GM12872 (cell line): ENCODE results near the gene KRT86.

ENCODE experiments used
- TF ChIP-seq, protein P1 (sequence below): IDR thresholded peaks from 3 replicates; pipeline ENCODE4 v1.5.1; 2011; ENCODE audit warnings: low read depth, mild to moderate bottlenecking, low read length, moderate library complexity; ENCODE audit not compliant: insufficient read depth

KRT86 gene

DNA sequence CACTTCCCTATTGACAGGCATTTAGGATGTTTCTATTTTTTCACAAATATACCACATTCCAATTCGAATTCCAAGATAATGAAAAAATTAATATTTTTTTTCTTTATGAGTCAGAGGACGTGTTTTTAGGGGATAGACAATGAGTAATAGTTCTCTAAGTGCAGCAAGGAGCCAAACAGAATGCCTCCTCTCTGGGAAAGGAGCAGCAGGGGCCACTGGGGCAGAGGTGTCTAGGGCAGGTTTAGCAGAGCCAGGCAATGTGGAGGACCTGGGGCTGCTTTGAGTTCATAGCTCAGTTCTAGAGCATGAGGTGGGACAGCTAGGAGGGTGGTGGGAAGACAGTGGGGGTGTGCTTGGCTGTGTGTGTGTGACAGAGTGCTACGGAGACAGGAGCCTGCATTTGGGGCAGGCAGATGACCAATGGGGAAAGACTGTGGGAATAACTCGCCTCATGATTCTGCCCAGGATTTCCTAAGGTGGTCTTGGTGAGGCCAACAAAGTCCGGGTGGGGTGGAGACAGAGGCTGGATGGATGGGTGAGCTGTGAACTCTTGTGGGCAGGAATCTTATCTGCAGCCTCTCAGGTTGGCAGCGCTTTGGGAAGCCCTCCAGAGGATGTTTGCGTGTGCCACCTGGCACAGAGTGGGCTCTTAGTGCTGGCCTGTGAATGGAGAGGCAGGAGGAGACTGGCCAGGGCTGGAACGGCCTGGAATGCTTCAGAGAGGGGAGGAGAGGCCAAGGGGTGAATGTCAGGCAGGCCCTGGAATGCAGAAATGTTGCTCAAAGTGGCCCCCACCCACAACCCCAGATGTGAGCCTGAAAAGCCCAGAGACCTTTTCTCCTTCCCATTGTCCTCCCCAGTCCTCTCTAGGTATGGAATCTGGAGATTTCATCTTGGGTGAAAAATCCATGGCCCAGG lies 43.8 kb upstream of the KRT86 start:
- TF ChIP-seq, protein P1, sequence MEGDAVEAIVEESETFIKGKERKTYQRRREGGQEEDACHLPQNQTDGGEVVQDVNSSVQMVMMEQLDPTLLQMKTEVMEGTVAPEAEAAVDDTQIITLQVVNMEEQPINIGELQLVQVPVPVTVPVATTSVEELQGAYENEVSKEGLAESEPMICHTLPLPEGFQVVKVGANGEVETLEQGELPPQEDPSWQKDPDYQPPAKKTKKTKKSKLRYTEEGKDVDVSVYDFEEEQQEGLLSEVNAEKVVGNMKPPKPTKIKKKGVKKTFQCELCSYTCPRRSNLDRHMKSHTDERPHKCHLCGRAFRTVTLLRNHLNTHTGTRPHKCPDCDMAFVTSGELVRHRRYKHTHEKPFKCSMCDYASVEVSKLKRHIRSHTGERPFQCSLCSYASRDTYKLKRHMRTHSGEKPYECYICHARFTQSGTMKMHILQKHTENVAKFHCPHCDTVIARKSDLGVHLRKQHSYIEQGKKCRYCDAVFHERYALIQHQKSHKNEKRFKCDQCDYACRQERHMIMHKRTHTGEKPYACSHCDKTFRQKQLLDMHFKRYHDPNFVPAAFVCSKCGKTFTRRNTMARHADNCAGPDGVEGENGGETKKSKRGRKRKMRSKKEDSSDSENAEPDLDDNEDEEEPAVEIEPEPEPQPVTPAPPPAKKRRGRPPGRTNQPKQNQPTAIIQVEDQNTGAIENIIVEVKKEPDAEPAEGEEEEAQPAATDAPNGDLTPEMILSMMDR: no peak

DNA sequence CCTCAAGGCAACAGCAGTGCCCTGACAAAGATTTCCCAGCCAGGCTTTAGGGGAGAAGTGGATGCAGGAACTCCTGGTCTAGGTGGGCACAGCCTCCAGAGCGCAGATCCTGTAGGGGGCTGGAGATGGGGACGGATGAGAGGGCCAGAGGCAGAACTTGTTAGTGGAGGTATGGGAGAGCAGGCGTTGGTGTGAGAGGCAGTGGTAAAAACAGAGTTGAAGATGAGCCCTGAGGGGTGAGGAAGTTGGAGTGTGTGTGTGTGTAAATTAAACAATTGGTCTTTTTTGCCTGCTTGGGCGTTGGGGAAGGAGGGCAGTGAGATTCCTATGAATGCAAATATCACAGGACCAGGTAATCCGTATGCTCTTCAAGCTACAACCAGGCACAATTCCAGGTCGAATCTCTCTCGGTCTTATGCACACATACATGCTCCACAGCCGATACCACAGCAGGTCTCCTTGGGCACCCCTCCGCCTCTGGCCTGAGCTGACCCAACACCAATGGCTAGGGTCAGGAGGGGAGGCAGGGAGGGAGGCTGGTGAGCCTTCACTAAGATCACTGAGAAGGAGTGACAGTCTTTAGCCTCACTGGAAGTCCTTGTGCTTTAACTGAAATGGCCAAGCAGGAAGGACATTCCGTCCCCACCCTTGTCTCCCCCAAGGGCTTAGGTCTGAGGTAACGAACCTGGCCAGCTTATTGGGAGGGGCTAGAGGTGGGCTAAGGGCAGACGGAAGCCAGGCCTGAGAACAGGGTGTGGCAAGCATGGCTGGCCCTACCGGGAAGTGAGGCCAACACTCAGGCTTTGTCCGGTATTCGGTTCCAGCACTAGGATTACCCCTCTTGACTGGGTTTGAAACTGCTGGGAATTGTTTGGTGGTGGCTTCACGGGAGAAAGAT lies 42.9 kb upstream of the KRT86 start:
- TF ChIP-seq, protein P1: no peak

DNA sequence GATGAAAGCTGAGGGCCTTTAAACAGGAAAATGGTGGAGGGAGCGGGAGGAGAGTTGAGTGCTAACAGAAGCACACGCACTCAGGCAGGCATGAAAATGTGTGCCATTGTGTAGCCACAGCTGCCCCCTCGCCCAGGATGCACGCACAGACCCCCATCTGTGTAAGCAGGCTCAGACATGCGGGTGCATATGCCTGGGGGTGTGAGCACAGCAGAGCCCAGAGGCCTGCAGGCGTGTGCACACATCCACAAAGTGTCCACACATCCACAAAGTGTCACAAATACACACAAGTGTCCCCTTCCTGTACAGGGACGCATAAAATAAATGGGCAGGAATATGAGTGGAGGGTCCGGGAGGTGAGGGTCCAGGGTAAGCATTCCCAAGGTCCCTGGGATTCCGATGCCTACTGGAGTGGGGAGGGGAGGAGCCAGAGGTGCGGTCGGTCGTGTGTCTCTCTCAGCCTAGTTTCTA lies 42.2 kb upstream of the KRT86 start:
- TF ChIP-seq, protein P1: no peak

DNA sequence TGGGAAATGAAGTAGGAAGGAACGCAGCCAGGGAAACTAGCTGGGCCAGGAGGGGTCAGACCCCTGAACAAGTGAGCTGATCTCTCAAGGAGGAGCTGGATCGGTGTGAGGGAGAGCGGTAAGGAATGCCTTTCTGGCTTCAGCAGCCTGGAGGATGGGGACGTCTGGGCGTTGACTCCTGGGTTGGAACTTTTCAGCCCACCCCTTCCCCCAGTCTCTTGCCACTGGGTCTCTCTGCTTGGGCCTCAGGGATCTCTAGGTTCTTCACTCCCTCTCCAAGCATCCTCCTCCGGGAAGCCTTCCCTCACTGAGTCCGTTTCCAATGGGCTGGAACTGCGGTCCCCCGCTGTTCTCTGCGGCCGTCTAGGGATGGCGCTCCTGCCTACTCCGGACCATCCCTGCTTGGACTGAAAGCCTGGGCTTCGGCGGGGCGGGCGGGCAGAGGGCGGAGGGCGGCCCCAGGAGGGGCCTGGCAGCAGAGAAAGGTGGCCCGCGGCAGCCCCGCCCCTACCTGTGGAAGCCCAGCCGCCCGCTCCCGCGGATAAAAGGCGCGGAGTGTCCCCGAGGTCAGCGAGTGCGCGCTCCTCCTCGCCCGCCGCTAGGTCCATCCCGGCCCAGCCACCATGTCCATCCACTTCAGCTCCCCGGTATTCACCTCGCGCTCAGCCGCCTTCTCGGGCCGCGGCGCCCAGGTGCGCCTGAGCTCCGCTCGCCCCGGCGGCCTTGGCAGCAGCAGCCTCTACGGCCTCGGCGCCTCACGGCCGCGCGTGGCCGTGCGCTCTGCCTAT lies 41.6 kb upstream of the KRT86 start, which contains the start of gene KRT7:
Gene KRT7 (plus strand): TSS at position 570 of the 788 bp plus-strand sequence. CDS start 54 bp downstream, at position 624.
- TF ChIP-seq, protein P1: no peak

DNA sequence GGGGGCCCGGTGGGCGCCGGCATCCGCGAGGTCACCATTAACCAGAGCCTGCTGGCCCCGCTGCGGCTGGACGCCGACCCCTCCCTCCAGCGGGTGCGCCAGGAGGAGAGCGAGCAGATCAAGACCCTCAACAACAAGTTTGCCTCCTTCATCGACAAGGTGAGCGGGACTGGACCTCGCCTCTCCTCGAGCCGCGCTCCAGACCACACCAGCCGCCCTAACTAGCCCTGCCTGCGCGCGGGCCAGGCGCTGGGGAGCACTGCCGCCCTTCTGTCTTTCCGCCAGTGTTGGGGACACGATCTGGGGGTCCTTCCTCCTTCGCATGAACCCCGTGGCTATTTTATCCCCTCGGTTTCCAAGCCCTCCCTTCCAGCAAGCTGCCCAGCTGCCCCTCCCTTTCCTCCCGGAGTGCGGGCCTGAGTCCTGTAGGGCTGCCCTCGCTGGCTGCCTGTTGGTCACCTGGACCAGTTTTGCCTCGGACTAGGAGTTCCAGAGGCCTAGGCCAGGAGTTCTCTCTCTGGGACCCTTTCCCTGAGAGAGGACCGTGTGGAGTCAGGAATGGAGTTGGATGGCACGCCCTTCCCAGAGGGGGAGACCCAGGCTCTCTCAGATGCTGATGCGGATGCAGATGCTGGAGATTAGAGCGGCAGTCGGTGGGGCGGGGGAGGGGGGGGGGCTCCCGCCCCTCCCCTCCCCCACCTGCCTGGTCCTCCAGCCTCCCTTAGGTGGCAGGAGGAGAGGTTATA lies 40.8 kb upstream of the KRT86 start:
- TF ChIP-seq, protein P1: no peak

DNA sequence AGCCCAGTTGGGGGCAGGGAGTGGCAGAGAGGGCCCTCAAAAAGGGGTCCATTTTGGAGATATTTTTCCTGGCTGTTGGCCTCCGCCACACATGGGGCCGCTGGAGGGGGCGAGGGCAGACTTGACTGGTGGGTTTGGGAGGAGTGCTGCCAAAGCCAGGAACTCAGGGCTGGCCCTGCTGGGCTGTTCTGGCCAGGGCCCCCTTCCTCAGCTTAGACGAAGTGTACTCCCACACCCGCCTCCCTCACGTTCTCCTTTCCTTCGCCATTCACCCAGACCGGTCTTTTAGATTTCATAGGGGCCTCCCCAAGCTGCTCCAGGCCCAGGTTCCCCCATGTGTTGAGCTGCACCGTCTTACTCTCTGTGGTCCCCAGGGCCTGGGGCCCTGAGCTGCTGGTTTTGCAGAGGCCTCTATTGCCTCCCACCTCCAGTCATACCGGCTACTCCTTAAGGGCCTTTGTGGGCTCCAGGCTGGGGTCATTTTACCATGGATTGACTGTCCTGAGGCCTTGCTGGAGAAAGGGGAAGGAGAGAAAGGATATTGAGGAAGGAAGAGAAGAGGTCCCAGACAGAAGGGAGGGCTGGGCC lies 40.1 kb upstream of the KRT86 start:
- TF ChIP-seq, protein P1: no peak
